Psoas muscle (tissue), 8 donors: ENCODE results near the gene CNOT2. TPM values are rescaled to one million over a fixed set of nuclear protein-coding genes. Genes with fewer than 3 reads are reported as not detected.
"Not testable (repeated sequence)": the region's sequence is repeated elsewhere in the genome, so short reads cannot be mapped to it uniquely, and the experiment has no call there.

Experiments used
- ATAC-seq, 4 donors: fragments of 200-7000 bp; cut with Tn5 transposase; one replicate each; pipeline ENCODE4 v1.9.1; 2020; ENCODE audit warnings: moderate library complexity in 3 of 4, mild to moderate bottlenecking in 2 of 4
- DNase-seq, 2 donors: peaks; one replicate each; pipeline ENCODE4 v3.0.0-alpha.2; 2020
- H3K27ac ChIP-seq: fragments of 200-600 bp; one replicate; pipeline ENCODE4 v1.8.0; 2022
- H3K27me3 ChIP-seq, 3 donors: fragments of 200-600 bp in 1 of 3; one replicate each; pipeline versions ENCODE4 v1.6.1 to v1.8.0; 2013 to 2022; ENCODE audit warnings: low read length in 2 of 3, mild to moderate bottlenecking in 2 of 3, moderate library complexity in 1 of 3; ENCODE audit not compliant: insufficient read depth in 3 of 3
- H3K36me3 ChIP-seq, 2 donors: fragments of 200-600 bp in 1 of 2; one replicate each; pipeline versions ENCODE4 v1.6.1 to v1.8.0; 2013 to 2022; ENCODE audit warnings: low read depth in 1 of 2, mild to moderate bottlenecking in 1 of 2, moderate library complexity in 1 of 2; ENCODE audit not compliant: insufficient read depth in 1 of 2
- H3K4me1 ChIP-seq: fragments of 200-600 bp; one replicate; pipeline ENCODE4 v1.8.0; 2022
- H3K4me3 ChIP-seq: fragments of 200-600 bp; one replicate; pipeline ENCODE4 v1.8.0; 2022; ENCODE audit warnings: mild to moderate bottlenecking
- H3K9me3 ChIP-seq: fragments of 200-600 bp; one replicate; pipeline ENCODE4 v1.8.0; 2022
- WGBS, 3 donors: extraction: QIAGEN DNeasy Blood & Tissue Kit; methylation state at CpG; one replicate each; pipeline versions ENCODE4 v1.1.6 to v1.1.7; 2013; 5-methylcytosine and 5-hydroxymethylcytosine counted together
- intact Hi-C, 2 donors: fragments of 100-400 bp; cut with DNase I; formaldehyde crosslinking; loops; one replicate each; pipeline versions ENCODE4 v1.11.0 to v1.14.2; 2022
- polyA plus RNA-seq, 3 donors: library from polyadenylated mRNA; stranded (reverse); fragments of 200-250 nt; gene quantifications; one replicate each; pipeline ENCODE4 v1.2.3, GENCODE V29; 2013
- total RNA-seq, 4 donors: library from RNA; stranded (reverse); fragmentation: NEBNext Ultra II Directional in 2 of 4; extraction: Animal tissue kit (Norgen Biotek cat#: 25700) in 2 of 4; gene quantifications; one replicate each; pipeline versions ENCODE4 v1.2.1 to v1.2.4, GENCODE V29; 2021 to 2023
- TF ChIP-seq, protein P1 (sequence below): fragments of 200-600 bp; IDR thresholded peaks from one replicate; pipeline ENCODE4 v1.8.0; 2022; ENCODE audit warnings: antibody characterized with exemption
- donor health status: healthy with polysubstance abuse.
- donor health status: DM: no; HTN: no; CAD: no; lungs with moderate emphysema.
- donor health status: Bipolar disorder and iron deficiency.
- donor health status: healthy.
- donor health status: DM: yes; HTN: yes; CAD: no.
- donor health status: DM: no; HTN: no; CAD: no.
- donor health status: DM: no; HTN: no; CAD: no.
- donor health status: DM: yes; HTN: yes; CAD: no.

The CNOT2 gene
- total and polyA plus RNA-seq, 7 donors: 28.5 to 46.3 (median 34.7) TPM

- WGBS, 3 donors: 81 to 85% (median 82%) methylated on average over 3 of the region's 3 CpGs
- intact Hi-C loops: no loop called here
- Histone ChIP-seq H3K36me3 (no peaks in the 10 kb centered on the region), H3K4me1 (no peaks in the 10 kb centered on the region), H3K9me3 (no peaks in the 10 kb centered on the region), H3K27me3 (no peaks in the 10 kb centered on the region), H3K4me3 (no peak overlapping the region), H3K27ac (no peak overlapping the region)
- TF ChIP-seq, protein P1, sequence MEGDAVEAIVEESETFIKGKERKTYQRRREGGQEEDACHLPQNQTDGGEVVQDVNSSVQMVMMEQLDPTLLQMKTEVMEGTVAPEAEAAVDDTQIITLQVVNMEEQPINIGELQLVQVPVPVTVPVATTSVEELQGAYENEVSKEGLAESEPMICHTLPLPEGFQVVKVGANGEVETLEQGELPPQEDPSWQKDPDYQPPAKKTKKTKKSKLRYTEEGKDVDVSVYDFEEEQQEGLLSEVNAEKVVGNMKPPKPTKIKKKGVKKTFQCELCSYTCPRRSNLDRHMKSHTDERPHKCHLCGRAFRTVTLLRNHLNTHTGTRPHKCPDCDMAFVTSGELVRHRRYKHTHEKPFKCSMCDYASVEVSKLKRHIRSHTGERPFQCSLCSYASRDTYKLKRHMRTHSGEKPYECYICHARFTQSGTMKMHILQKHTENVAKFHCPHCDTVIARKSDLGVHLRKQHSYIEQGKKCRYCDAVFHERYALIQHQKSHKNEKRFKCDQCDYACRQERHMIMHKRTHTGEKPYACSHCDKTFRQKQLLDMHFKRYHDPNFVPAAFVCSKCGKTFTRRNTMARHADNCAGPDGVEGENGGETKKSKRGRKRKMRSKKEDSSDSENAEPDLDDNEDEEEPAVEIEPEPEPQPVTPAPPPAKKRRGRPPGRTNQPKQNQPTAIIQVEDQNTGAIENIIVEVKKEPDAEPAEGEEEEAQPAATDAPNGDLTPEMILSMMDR: no peak
- ATAC-seq (no peak), DNase-seq (no peak)
Measured at GRCh38 chr12:70383886-70384285, 140.7 kb downstream of the CNOT2 start.

DNA sequence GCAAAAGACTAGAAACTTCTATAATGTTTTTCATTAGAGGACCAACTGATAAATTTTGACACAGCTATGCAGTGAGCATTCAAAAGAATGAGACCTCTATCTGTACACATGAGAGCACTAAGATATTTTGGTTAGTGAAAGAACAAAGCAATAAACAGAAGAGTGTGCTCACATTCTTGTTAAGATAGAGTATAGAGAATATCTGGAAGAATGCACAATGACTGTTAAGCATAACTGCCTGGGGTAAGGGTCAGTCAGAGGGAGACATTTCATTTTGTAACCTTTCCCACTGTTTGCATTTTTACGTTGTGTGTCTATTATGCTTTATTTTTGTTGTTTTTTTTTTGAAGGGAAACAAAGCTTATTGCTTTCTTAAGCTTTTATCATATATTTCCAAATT, 143.5 kb downstream of the CNOT2 start:
- Histone ChIP-seq H3K4me3 (no peak overlapping the region), H3K4me1 (no peaks in the 10 kb centered on the region), H3K27me3 (no peaks in the 10 kb centered on the region), H3K27ac (no peak overlapping the region), H3K9me3 (no peaks in the 10 kb centered on the region), H3K36me3 (no peaks in the 10 kb centered on the region)
- TF ChIP-seq, protein P1: no peak
- WGBS, 3 donors: 82 to 93% (median 91%) methylated on average over 1 of the region's 1 CpG
- no peak for ATAC-seq
- intact Hi-C loops: no loop called here
- no peak for DNase-seq

DNA sequence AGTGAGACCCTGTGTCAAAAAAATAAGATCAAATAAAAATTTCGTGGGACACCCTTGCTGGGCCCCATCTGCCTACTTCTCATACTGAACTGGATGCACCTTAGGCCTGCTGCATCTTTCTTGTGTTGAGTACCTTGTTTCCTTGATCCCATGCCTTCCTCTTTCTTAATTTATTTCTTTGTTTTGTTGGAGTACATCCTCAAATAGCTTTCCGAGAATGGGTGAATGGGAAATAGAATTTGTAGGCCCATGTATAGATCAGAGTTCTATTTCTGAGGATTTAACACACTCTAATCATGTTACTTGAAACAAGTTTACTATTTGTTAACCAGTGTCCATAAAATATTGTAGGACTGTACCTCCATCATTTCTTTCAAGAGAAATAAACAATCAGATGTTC, 146.4 kb downstream of the CNOT2 start:
- TF ChIP-seq, protein P1: no peak
- Histone ChIP-seq H3K9me3 (no peaks in the 10 kb centered on the region), H3K4me3 (no peak overlapping the region), H3K36me3 (no peaks in the 10 kb centered on the region), H3K27me3 (no peaks in the 10 kb centered on the region), H3K4me1 (no peaks in the 10 kb centered on the region), H3K27ac (no peak overlapping the region)
- DNase-seq: no peak
- ATAC-seq: no peak
- intact Hi-C loops: no loop called here
- WGBS, 3 donors: 95 to 98% (median 96%) methylated on average over 2 of the region's 2 CpGs

GRCh38 chr12:70392631-70393030, 149.4 kb downstream of the CNOT2 start:
- intact Hi-C loops, H3K4me1 ChIP-seq, H3K27ac ChIP-seq, H3K36me3 ChIP-seq, DNase-seq, H3K27me3 ChIP-seq, ATAC-seq, H3K4me3 ChIP-seq, H3K9me3 ChIP-seq: not testable (repeated sequence)
- WGBS, 3 donors: 80 to 96% (median 92%) methylated on average over 1 of the region's 1 CpG

DNA sequence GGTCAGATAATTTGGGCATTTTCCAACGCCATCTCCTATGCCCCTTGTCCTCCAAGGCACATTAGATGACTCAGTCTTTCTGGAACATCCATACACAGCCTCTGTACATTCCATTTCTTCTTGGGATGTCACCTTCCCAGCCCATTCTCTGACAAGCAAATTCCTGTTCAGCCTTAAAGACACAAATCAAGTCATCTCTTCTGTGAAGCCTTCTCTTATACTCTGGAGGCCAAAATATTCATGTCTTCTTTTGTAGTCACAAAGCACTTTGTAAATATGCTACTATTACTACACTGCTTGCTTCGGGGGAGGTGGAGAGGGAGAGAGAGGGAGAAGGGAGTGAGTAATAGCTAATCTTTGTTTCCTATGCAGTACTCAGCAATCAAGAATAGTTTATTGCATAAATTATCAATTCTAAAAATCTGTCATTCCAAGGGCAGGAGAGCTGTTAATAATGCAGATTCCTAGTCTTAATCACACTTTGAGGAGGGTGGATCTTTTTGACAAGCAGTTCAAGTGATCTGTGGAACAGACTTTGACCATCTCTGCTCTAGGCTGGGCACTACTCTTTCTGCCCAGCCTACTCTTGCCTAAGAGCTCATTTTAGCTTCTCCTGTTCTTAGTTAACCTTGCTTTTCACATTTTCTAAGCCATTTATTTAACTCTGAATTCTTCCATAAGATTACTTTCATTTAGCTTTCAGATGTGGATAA, 150.7 kb downstream of the CNOT2 start:
- Histone ChIP-seq H3K27me3 (no peaks in the 10 kb centered on the region), H3K4me3 (no peak overlapping the region), H3K36me3 (no peaks in the 10 kb centered on the region), H3K9me3 (no peaks in the 10 kb centered on the region), H3K4me1 (no peaks in the 10 kb centered on the region), H3K27ac (no peak overlapping the region)
- intact Hi-C loops: no loop called here
- TF ChIP-seq, protein P1: no peak
- DNase-seq (no peak), ATAC-seq (no peak)
- whole genome bisulfite sequencing, 3 donors: 78 to 88% (median 83%) methylated on average over 2 of the region's 2 CpGs
